ENCODE results near the gene YBX2.
A peak's percentile ranks its signal among the peaks of the same experiment; 100 is the strongest.

Gene YBX2

GRCh38 chr17:7314719-7315569 lies 20.5 kb upstream of the YBX2 start, which contains the start of gene GPS2 (continued):
- no peak; the same call in 1 of the 2 replicates for TF ChIP-seq ZNF704 (tag by site-specific recombination; IDR thresholded peaks at IDR 0.05)
- peak; percentile 34; the same call in 1 of the 2 replicates for TF ChIP-seq HIC1 (tag by site-specific recombination; IDR thresholded peaks at IDR 0.05)
- TF ChIP-seq ZNF18 (tag by site-specific recombination; IDR thresholded peaks at IDR 0.05), result no peak
- TF ChIP-seq EGR2 (tag by site-specific recombination; IDR thresholded peaks at IDR 0.05; ENCODE audit: low read depth), result peak; percentile 42
- TF ChIP-seq ZNF548 (tag by site-specific recombination; IDR thresholded peaks at IDR 0.05), result no peak
- TF ChIP-seq ZNF555 (tag by site-specific recombination; conservative IDR thresholded peaks at IDR 0.05), result no peak
- no peak for TF ChIP-seq OSR2 (tag by site-specific recombination; IDR thresholded peaks at IDR 0.05)
- TF ChIP-seq ZNF148 (tag by site-specific recombination; IDR thresholded peaks at IDR 0.05; ENCODE audit: borderline replicate concordance), result no peak
- TF ChIP-seq SP2 (tag by site-specific recombination; IDR thresholded peaks at IDR 0.05), result peak; percentile 82
- no peak for TF ChIP-seq ZNF768 (tag by site-specific recombination; IDR thresholded peaks at IDR 0.05)
- peak; percentile 59; the same call in 1 of the 2 replicates for TF ChIP-seq ZNF561 (tag by site-specific recombination; IDR thresholded peaks at IDR 0.05; ENCODE audit: borderline replicate concordance)
- no peak for TF ChIP-seq ZNF37A (tag by site-specific recombination; IDR thresholded peaks at IDR 0.05)
- TF ChIP-seq ZNF658 (tag by site-specific recombination; IDR thresholded peaks at IDR 0.05), result no peak
- no peak for TF ChIP-seq ZNF544 (tag by site-specific recombination; IDR thresholded peaks at IDR 0.05)
- TF ChIP-seq ZNF76 (tag by site-specific recombination; IDR thresholded peaks at IDR 0.05; ENCODE audit: borderline replicate concordance, low read depth), result peak; percentile 62; the same call in 1 of the 2 replicates
- TF ChIP-seq SALL2 (tag by site-specific recombination; IDR thresholded peaks at IDR 0.05; ENCODE audit: borderline replicate concordance), result no peak
- no peak for TF ChIP-seq ZNF280C (tag by site-specific recombination; IDR thresholded peaks at IDR 0.05)
- peak; percentile 41; the same call in 1 of the 2 replicates for TF ChIP-seq ZNF610 (tag by site-specific recombination; IDR thresholded peaks at IDR 0.05; ENCODE audit: borderline replicate concordance)
- no peak for TF ChIP-seq ZNF560 (tag by site-specific recombination; IDR thresholded peaks at IDR 0.05; ENCODE audit: borderline replicate concordance)
- 0 out of 2 replicates have a peak, but pooled peaks have one; percentile 17 for TF ChIP-seq GLI4 (tag by site-specific recombination; IDR thresholded peaks at IDR 0.05)
- 0 out of 2 replicates have a peak, but pooled peaks have one; percentile 66 for TF ChIP-seq HOXC10 (CRISPR knock-in tag; IDR thresholded peaks at IDR 0.05)
- TF ChIP-seq ZNF624 (tag by site-specific recombination; IDR thresholded peaks at IDR 0.05), result no peak
- TF ChIP-seq ZSCAN5A (tag by site-specific recombination; IDR thresholded peaks at IDR 0.05), result 0 out of 2 replicates have a peak, but pooled peaks have one; percentile 51
- TF ChIP-seq ZNF596 (tag by site-specific recombination; IDR thresholded peaks at IDR 0.05), result no peak
- no peak for TF ChIP-seq ZNF274 (IDR thresholded peaks at IDR 0.05; ENCODE audit: low read length)
- TF ChIP-seq ZNF274 (tag by site-specific recombination; IDR thresholded peaks at IDR 0.05; ENCODE audit: borderline replicate concordance), result no peak

Measured in HEK293 (cell line).